SU-DHL-6 (cell line): ENCODE measurements around the gene CD2.

Experiments used
- EZH2phosphoT487 ChIP-seq: fragments of 200-600 bp; sonication (generic), shearing (Covaris generic); conservative IDR thresholded peaks from 2 replicates; pipeline ENCODE4 v1.6.1; 2018; ENCODE audit warnings: mild to moderate bottlenecking, antibody characterized with exemption, low read length, moderate library complexity, mixed read lengths
- TF ChIP-seq, protein P1 (sequence below): fragments of 200-600 bp; sonication (generic); IDR thresholded peaks from one replicate; pipeline ENCODE4 v1.5.1; 2017; ENCODE audit warnings: antibody characterized with exemption, mild to moderate bottlenecking, low read length, moderate library complexity; ENCODE audit not compliant: insufficient read depth, poor library complexity, severe bottlenecking

DNA sequence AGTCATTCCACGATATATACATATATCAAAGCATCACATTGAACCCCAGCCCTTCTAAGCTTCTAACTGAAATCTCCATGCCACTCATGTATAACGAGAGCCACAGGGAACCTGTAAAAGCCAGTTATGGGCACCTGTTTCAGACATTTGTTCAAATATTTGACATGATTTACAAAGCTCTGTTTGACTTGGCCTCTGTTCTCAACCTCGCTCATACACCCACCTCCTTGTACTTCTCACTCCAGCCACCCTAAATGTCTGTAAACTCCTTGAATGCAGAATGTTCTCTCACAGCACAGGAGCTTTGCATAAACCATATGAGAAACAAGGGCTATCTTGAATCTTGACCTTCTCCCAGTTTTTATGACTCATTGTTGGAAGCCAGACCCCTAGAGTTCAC is 36.9 kb upstream of the CD2 start:
- TF ChIP-seq, protein P1, sequence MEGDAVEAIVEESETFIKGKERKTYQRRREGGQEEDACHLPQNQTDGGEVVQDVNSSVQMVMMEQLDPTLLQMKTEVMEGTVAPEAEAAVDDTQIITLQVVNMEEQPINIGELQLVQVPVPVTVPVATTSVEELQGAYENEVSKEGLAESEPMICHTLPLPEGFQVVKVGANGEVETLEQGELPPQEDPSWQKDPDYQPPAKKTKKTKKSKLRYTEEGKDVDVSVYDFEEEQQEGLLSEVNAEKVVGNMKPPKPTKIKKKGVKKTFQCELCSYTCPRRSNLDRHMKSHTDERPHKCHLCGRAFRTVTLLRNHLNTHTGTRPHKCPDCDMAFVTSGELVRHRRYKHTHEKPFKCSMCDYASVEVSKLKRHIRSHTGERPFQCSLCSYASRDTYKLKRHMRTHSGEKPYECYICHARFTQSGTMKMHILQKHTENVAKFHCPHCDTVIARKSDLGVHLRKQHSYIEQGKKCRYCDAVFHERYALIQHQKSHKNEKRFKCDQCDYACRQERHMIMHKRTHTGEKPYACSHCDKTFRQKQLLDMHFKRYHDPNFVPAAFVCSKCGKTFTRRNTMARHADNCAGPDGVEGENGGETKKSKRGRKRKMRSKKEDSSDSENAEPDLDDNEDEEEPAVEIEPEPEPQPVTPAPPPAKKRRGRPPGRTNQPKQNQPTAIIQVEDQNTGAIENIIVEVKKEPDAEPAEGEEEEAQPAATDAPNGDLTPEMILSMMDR, result no peak
- TF ChIP-seq EZH2phosphoT487, result no peak
